ENCODE measurements around the gene CMTM6. TPM values are rescaled to one million over a fixed set of nuclear protein-coding genes. Genes with fewer than 3 reads are reported as not detected.
"Not testable (repeated sequence)": the region's sequence is repeated elsewhere in the genome, so short reads cannot be mapped to it uniquely, and the experiment has no call there.

Gene CMTM6
- total and polyA plus RNA-seq, 2 of the 13 experiments (the other 11 are each of a cell fraction or from before 2014, with no cell fraction given), result 25.6 to 55.7 TPM

DNA sequence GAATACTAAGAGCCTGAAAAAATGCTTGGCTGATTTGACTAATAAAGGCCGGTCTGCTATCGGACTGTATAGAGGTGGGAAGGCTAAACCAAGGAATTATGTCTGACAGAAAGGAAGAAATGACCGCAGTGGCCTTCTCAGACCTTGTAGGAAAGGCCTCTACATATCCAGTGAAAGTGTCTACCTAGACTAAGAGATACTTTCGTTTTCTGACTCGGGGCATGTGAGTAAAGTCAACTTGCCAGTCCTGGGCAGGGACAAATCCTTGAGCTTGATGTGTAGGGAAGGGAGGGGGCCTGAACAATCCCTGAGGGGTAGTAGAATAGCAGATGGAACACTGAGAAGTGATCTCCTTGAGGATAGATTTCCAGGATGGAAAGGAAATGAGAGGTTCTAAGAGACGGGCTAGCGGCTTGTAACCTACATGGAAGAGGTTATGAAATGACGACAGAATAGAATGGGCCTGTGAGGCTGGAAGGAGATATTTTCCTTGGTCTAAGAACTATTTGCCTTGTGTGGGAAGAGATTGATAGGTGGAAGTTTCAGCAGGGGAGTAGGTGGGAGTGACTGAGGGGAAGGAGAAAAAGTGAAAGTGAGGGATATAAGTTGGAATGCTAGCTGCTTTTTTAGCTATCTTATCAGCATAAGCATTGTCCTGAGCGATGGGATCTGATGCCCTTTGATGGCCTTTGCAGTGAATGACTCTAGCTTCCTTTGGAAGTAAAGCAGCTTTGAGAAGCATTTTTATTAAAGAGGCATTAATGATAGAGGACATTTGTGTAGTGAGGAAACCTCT, 40.3 kb downstream of the CMTM6 start:
- H4K20me1 ChIP-seq (ENCODE audit: insufficient read depth, low read length); H2AFZ ChIP-seq (ENCODE audit: low read length); H3K27ac ChIP-seq (ENCODE audit: extremely low read length, insufficient read depth, low read length); DNase-seq (ENCODE audit: low spot score); in situ Hi-C loops (cut with HindIII; ENCODE audit: extremely low pct_ligation_motif_present, low pct_unique_long_range_greater_than_20kb); BruUV-seq (replicated peaks); FAIRE-seq; intact Hi-C loops (cut with micrococcal nuclease; ENCODE audit: unreplicated experiment); H3K27me3 ChIP-seq (ENCODE audit: control insufficient read depth in 1 of 2, insufficient read depth in 2 of 2, low read length in 2 of 2); ATAC-seq; H3K4me1 ChIP-seq (ENCODE audit: insufficient read depth, low read length); H3K9me3 ChIP-seq (ENCODE audit: low read length); H3K4me2 ChIP-seq (ENCODE audit: low read depth, low read length); CTCF ChIA-PET (ENCODE audit: low intra/inter-chr PET ratio, low total read pairs); H3K9ac ChIP-seq (ENCODE audit: insufficient read depth, low read depth, low read length); POLR2A ChIA-PET; H3K36me3 ChIP-seq (replicated peaks in 1 of 2; ENCODE audit: control insufficient read depth in 1 of 2, insufficient read depth in 2 of 2, low read length in 2 of 2); H3K4me3 ChIP-seq (replicated peaks in 1 of 3; ENCODE audit: insufficient read depth in 1 of 3, low read depth in 2 of 3, low read length in 3 of 3); H3K79me2 ChIP-seq (ENCODE audit: insufficient read depth, low read length): not testable (repeated sequence)
- 89% methylated on average over 9 of the region's 9 CpGs for WGBS (ENCODE audit: low lambda C conversion rate)

DNA sequence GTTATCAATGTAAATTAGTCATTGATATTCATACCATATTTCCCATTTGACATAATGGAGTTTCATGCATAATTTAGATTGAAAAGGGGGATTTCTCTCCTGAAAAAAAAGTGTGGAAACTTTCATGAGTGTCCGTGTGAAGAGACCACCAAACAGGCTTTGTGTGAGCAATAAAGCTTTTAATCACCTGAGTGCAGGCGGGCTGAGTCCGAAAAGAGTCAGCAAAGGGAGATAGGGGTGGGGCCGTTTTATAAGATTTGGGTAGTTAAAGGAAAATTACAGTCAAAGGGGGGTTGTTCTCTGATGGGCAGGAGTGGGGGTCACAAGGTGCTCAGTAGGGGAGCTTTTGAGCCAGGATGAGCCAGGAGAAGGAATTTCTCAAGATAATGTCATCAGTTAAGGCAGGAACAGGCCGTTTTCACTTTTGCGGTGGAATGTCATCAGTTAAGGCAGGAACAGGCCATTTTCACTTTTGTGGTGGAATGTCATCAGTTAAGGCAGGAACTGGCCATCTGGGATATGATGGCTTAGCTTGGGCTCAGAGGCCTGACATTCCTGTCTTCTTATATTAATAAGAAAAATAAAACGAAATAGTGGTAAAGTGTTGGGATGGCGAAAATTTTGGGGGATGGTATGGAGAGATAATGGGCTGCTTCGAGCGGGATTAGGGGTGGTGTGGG, 41.7 kb downstream of the CMTM6 start:
- H3K4me2 ChIP-seq (ENCODE audit: low read depth, low read length); CTCF ChIA-PET (ENCODE audit: low intra/inter-chr PET ratio, low total read pairs): not testable (repeated sequence)

More for the DNA sequence above, 41.7 kb downstream of the CMTM6 start:
- H3K79me2 ChIP-seq (ENCODE audit: insufficient read depth, low read length); H3K9ac ChIP-seq (ENCODE audit: insufficient read depth, low read depth, low read length); in situ Hi-C loops (cut with HindIII; ENCODE audit: extremely low pct_ligation_motif_present, low pct_unique_long_range_greater_than_20kb); H4K20me1 ChIP-seq (ENCODE audit: insufficient read depth, low read length); H3K9me3 ChIP-seq (ENCODE audit: low read length); ATAC-seq; POLR2A ChIA-PET; H3K36me3 ChIP-seq (replicated peaks in 1 of 2; ENCODE audit: control insufficient read depth in 1 of 2, insufficient read depth in 2 of 2, low read length in 2 of 2); BruUV-seq (replicated peaks); H3K27me3 ChIP-seq (ENCODE audit: control insufficient read depth in 1 of 2, insufficient read depth in 2 of 2, low read length in 2 of 2); H2AFZ ChIP-seq (ENCODE audit: low read length); H3K27ac ChIP-seq (ENCODE audit: extremely low read length, insufficient read depth, low read length); H3K4me3 ChIP-seq (replicated peaks in 1 of 3; ENCODE audit: insufficient read depth in 1 of 3, low read depth in 2 of 3, low read length in 3 of 3); H3K4me1 ChIP-seq (ENCODE audit: insufficient read depth, low read length); intact Hi-C loops (cut with micrococcal nuclease; ENCODE audit: unreplicated experiment); DNase-seq (ENCODE audit: low spot score); FAIRE-seq: not testable (repeated sequence)
- 95% methylated on average over 10 of the region's 10 CpGs for WGBS (ENCODE audit: low lambda C conversion rate)
